ENCODE measurements around the gene RAB11A. TPM values are rescaled to one million over a fixed set of nuclear protein-coding genes. Genes with fewer than 3 reads are reported as not detected.

The RAB11A gene
- total RNA-seq, 1 donor from 2014 or later = 192 TPM

GRCh38 chr15:65924004-65924403 lies 54.7 kb downstream of the RAB11A start:
- no peaks in the 10 kb centered on the region for H3K9me3 ChIP-seq
- no peak overlapping the region for H3K4me3 ChIP-seq
- no peaks in the 10 kb centered on the region for H3K27me3 ChIP-seq
- no peaks in the 10 kb centered on the region for H3K36me3 ChIP-seq
- TF ChIP-seq, protein P1, sequence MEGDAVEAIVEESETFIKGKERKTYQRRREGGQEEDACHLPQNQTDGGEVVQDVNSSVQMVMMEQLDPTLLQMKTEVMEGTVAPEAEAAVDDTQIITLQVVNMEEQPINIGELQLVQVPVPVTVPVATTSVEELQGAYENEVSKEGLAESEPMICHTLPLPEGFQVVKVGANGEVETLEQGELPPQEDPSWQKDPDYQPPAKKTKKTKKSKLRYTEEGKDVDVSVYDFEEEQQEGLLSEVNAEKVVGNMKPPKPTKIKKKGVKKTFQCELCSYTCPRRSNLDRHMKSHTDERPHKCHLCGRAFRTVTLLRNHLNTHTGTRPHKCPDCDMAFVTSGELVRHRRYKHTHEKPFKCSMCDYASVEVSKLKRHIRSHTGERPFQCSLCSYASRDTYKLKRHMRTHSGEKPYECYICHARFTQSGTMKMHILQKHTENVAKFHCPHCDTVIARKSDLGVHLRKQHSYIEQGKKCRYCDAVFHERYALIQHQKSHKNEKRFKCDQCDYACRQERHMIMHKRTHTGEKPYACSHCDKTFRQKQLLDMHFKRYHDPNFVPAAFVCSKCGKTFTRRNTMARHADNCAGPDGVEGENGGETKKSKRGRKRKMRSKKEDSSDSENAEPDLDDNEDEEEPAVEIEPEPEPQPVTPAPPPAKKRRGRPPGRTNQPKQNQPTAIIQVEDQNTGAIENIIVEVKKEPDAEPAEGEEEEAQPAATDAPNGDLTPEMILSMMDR (IDR thresholded peaks at IDR 0.05) = no peak
- no peak for DNase-seq (ENCODE audit: low spot score in 2 of 2)
- H3K27ac ChIP-seq = no peak overlapping the region
- intact Hi-C loops (cut with DNase I) = no loop called here
- H3K4me1 ChIP-seq = no peaks in the 10 kb centered on the region

- no peaks in the 10 kb centered on the region for H3K4me1 ChIP-seq
- H3K27ac ChIP-seq = no peak overlapping the region
- no peak for DNase-seq (ENCODE audit: low spot score in 2 of 2)
- TF ChIP-seq, protein P1 (IDR thresholded peaks at IDR 0.05) = no peak
- H3K27me3 ChIP-seq = no peaks in the 10 kb centered on the region
- H3K4me3 ChIP-seq = no peak overlapping the region
- H3K36me3 ChIP-seq = no peaks in the 10 kb centered on the region
- intact Hi-C loops (cut with DNase I) = no loop called here
- no peaks in the 10 kb centered on the region for H3K9me3 ChIP-seq
These were observed 56.0 kb downstream of the RAB11A start for GRCh38 chr15:65925338-65925737.

GRCh38 chr15:65926459-65926858 lies 57.2 kb downstream of the RAB11A start:
- TF ChIP-seq, protein P1 (IDR thresholded peaks at IDR 0.05) = no peak
- DNase-seq (ENCODE audit: low spot score in 2 of 2) = no peak
- intact Hi-C loops (cut with DNase I) = no loop called here
- Histone ChIP-seq H3K9me3 (no peaks in the 10 kb centered on the region), H3K27me3 (no peaks in the 10 kb centered on the region), H3K4me3 (no peak overlapping the region), H3K36me3 (no peaks in the 10 kb centered on the region), H3K27ac (no peak overlapping the region), H3K4me1 (no peaks in the 10 kb centered on the region)

DNA sequence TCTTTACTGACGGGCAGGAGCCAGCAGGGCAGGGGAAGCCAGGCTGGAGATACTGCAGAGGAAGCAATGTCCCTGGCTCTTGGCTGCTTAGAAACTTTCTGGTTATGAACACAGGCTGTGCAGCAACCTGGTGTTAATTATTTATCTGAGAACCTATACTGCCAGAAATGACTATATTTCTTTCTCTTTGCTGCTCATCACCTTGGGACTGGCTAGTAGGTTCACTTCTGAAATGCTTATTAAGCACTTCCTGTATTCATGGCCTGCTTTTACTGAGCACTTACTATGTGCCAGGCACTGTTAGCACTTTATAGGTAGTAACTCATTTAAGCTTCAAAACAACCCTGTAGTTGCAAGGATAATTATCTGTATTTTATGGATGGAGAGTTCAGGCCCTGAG lies 57.6 kb downstream of the RAB11A start:
- no peak for DNase-seq (ENCODE audit: low spot score in 2 of 2)
- no peak overlapping the region for H3K27ac ChIP-seq
- no peak overlapping the region for H3K4me3 ChIP-seq
- H3K4me1 ChIP-seq = no peaks in the 10 kb centered on the region
- intact Hi-C loops (cut with DNase I) = no loop called here
- H3K36me3 ChIP-seq = no peaks in the 10 kb centered on the region
- no peaks in the 10 kb centered on the region for H3K27me3 ChIP-seq
- no peaks in the 10 kb centered on the region for H3K9me3 ChIP-seq
- TF ChIP-seq, protein P1 (IDR thresholded peaks at IDR 0.05) = no peak

DNA sequence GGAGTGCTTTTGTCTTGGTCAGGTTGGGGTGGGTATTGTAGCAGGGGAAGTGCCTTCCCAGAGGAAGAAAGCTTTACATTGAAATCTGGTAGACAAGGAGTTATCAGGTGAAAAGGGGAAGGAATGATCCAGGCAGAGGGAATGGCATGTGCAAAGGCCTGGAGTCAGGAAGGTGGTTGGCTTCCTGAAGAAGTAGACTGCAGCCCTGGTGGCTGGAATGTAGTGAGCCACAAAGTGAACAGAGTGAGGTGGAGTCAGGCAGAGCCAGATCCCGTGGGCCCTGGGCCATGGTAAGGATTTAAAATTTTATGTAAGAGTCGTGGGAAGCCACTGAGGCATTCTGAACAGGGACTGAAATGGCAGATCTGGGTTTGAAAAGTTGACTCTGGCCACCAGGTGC lies 58.3 kb downstream of the RAB11A start:
- Histone ChIP-seq H3K27me3 (no peaks in the 10 kb centered on the region), H3K36me3 (no peaks in the 10 kb centered on the region), H3K4me3 (no peak overlapping the region), H3K4me1 (no peaks in the 10 kb centered on the region), H3K9me3 (no peaks in the 10 kb centered on the region), H3K27ac (no peak overlapping the region)
- no peak for DNase-seq (ENCODE audit: low spot score in 2 of 2)
- intact Hi-C loops (cut with DNase I) = no loop called here
- TF ChIP-seq, protein P1 (IDR thresholded peaks at IDR 0.05) = no peak

- Histone ChIP-seq H3K4me3 (no peak overlapping the region), H3K9me3 (no peaks in the 10 kb centered on the region), H3K4me1 (no peaks in the 10 kb centered on the region), H3K27me3 (no peaks in the 10 kb centered on the region), H3K27ac (no peak overlapping the region), H3K36me3 (no peaks in the 10 kb centered on the region)
- intact Hi-C loops (cut with DNase I) = no loop called here
- DNase-seq (ENCODE audit: low spot score in 2 of 2) = no peak
- TF ChIP-seq, protein P1 (IDR thresholded peaks at IDR 0.05) = no peak
These were observed 60.3 kb downstream of the RAB11A start for GRCh38 chr15:65929573-65929972.

All from ascending aorta (tissue), 2 donors.